IMR-90 (cell line): ENCODE results near the gene KAZN.

Experiments
- BHLHE40 ChIP-seq: fragments of 150-350 bp; IDR thresholded peaks from 2 replicates; pipeline ENCODE4 v1.6.1; 2016; ENCODE audit warnings: mild to moderate bottlenecking, low read depth, low read length
- CEBPB ChIP-seq: IDR thresholded peaks from 2 replicates; pipeline ENCODE4 v1.6.1; 2012; ENCODE audit warnings: low read depth, low read length, improper control_type of control experiment
- ELK1 ChIP-seq: fragments of 150-350 bp; IDR thresholded peaks from 2 replicates; pipeline ENCODE4 v1.6.1; 2016; ENCODE audit warnings: low read depth, mild to moderate bottlenecking, low read length, moderate library complexity, borderline replicate concordance
- FOS ChIP-seq: fragments of 150-350 bp; IDR thresholded peaks from 2 replicates; pipeline ENCODE4 v1.6.1; 2016; ENCODE audit warnings: low read depth, low read length
- MAFK ChIP-seq: IDR thresholded peaks from 2 replicates; pipeline ENCODE4 v1.6.1; 2012; ENCODE audit warnings: low read depth, low read length, improper control_type of control experiment
- MAZ ChIP-seq: IDR thresholded peaks from 2 replicates; pipeline ENCODE4 v1.6.1; 2012; ENCODE audit warnings: low read depth, mild to moderate bottlenecking, low read length, improper control_type of control experiment, moderate library complexity, borderline replicate concordance
- MXI1 ChIP-seq: IDR thresholded peaks from 2 replicates; pipeline ENCODE4 v1.6.1; 2012; ENCODE audit warnings: low read depth, mild to moderate bottlenecking, low read length, moderate library complexity, borderline replicate concordance
- NFE2L2 ChIP-seq: fragments of 150-350 bp; IDR thresholded peaks from 2 replicates; pipeline ENCODE4 v1.6.1; 2016; ENCODE audit warnings: low read depth, mild to moderate bottlenecking, low read length
- POLR2A ChIP-seq: IDR thresholded peaks from 2 replicates; pipeline ENCODE4 v1.6.1; 2012; ENCODE audit warnings: mild to moderate bottlenecking, low read depth, low read length
- RAD21 ChIP-seq: IDR thresholded peaks from 2 replicates; pipeline ENCODE4 v1.6.1; 2012; ENCODE audit warnings: low read length, improper control_type of control experiment
- RCOR1 ChIP-seq: IDR thresholded peaks from 2 replicates; pipeline ENCODE4 v1.6.1; 2012; ENCODE audit warnings: mild to moderate bottlenecking, low read length, improper control_type of control experiment; ENCODE audit not compliant: insufficient replicate concordance
- SMC3 ChIP-seq: fragments of 150-350 bp; IDR thresholded peaks from 2 replicates; pipeline ENCODE4 v1.6.1; 2016; ENCODE audit warnings: low read depth, mild to moderate bottlenecking, antibody characterized with exemption, low read length, moderate library complexity
- TF ChIP-seq, protein P1 (sequence below): conservative IDR thresholded peaks from 2 replicates; pipeline ENCODE4 v1.5.1; 2012; ENCODE audit warnings: mild to moderate bottlenecking, low read depth, low read length, improper control_type of control experiment

DNA sequence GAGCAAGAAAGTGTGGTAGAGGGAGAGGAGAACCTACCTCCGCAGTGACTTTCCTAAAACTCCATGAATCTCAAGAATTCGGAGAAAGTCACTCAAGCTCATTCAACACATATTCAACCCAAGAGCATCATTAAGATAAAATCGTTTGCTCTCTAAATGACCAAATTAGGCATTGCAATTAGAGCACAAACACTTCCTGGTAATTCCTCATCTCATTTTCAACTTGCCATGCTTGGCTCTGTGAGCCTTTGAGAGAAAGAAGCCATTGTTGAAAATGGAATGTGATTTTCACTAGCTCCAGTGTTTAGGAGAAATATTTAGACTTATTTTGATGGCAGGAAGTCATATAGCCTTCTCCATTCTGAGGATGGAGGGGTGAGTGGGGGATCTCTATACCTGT is 52.5 kb downstream of the KAZN start:
- no peak for TF ChIP-seq NFE2L2
- TF ChIP-seq BHLHE40, result no peak
- TF ChIP-seq, protein P1, sequence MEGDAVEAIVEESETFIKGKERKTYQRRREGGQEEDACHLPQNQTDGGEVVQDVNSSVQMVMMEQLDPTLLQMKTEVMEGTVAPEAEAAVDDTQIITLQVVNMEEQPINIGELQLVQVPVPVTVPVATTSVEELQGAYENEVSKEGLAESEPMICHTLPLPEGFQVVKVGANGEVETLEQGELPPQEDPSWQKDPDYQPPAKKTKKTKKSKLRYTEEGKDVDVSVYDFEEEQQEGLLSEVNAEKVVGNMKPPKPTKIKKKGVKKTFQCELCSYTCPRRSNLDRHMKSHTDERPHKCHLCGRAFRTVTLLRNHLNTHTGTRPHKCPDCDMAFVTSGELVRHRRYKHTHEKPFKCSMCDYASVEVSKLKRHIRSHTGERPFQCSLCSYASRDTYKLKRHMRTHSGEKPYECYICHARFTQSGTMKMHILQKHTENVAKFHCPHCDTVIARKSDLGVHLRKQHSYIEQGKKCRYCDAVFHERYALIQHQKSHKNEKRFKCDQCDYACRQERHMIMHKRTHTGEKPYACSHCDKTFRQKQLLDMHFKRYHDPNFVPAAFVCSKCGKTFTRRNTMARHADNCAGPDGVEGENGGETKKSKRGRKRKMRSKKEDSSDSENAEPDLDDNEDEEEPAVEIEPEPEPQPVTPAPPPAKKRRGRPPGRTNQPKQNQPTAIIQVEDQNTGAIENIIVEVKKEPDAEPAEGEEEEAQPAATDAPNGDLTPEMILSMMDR, result no peak
- no peak for TF ChIP-seq POLR2A
- no peak for TF ChIP-seq MAZ
- no peak for TF ChIP-seq MAFK
- no peak for TF ChIP-seq CEBPB
- TF ChIP-seq ELK1, result no peak
- no peak for TF ChIP-seq MXI1
- no peak for TF ChIP-seq SMC3
- no peak for TF ChIP-seq RCOR1
- TF ChIP-seq RAD21, result no peak
- no peak for TF ChIP-seq FOS
